H1 (cell line): Measurements from ENCODE around the gene LAMA4. TPM values are rescaled to one million over a fixed set of nuclear protein-coding genes. Genes with fewer than 3 reads are reported as not detected.

ENCODE experiments used
- CHD7 ChIP-seq: fragments of 300-600 bp; sonication (generic); IDR thresholded peaks from 2 replicates; pipeline ENCODE4 v1.7.1; 2012; ENCODE audit warnings: low read length, moderate library complexity, mild to moderate bottlenecking, inconsistent platforms; ENCODE audit not compliant: insufficient replicate concordance
- MAX ChIP-seq: IDR thresholded peaks from 2 replicates; pipeline ENCODE4 v1.6.1; 2012; ENCODE audit warnings: inconsistent platforms
- SP4 ChIP-seq: IDR thresholded peaks from 2 replicates; pipeline ENCODE4 v1.6.1; 2012; ENCODE audit warnings: low read length, inconsistent platforms
- YY1 ChIP-seq: IDR thresholded peaks from 2 replicates; pipeline ENCODE4 v1.6.1; 2011; ENCODE audit warnings: low read depth, mild to moderate bottlenecking, low read length
- polyA plus RNA-seq, 7 experiments: library from polyadenylated mRNA; depleted of rRNA in 3 of 7; stranded (reverse) in 5 of 7; unstranded in 2 of 7; fragments of >200 nt in 5 of 7; fragments of 200-250 nt in 2 of 7; gene quantifications; 1 replicate in 5 of 7; 2 replicates in 1 of 7; 4 replicates in 1 of 7; pipeline versions ENCODE4 v1.2.1 to v1.2.3, GENCODE V29; 2011 to 2013; ENCODE audit warnings: missing spikeins in 2 of 7, mixed read lengths in 2 of 7
- total RNA-seq: library from RNA; stranded (reverse); fragmentation: NEBNext Ultra II Directional; extraction: Animal tissue kit (Norgen Biotek cat#: 25700); gene quantifications from 2 replicates; pipeline ENCODE4 v1.2.1, GENCODE V29; 2021

LAMA4 gene
- total and polyA plus RNA-seq, 2 of the 8 experiments (the other 6 are each of a cell fraction or from before 2014, with no cell fraction given) = 0.95 to 1.5 TPM

- no peak for TF ChIP-seq CHD7
- TF ChIP-seq MAX = no peak
- TF ChIP-seq YY1 = no peak
- no peak for TF ChIP-seq SP4
Observed at GRCh38 chr6:112215488-112216284, 38.7 kb downstream of the LAMA4 start (continued).
